Tibial artery (tissue), 4 donors: ENCODE measurements around the gene VAPB.

ENCODE experiments used
- DNase-seq, 2 donors: peaks; one replicate each; pipeline ENCODE4 v3.0.0-alpha.2; 2019
- H3K27ac ChIP-seq, 2 donors: fragments of 200-600 bp; sonication (generic) in 1 of 2; 1 replicate in 1 of 2; 2 replicates in 1 of 2; pipeline ENCODE4 v1.5.1; 2018 to 2019; ENCODE audit warnings: mild to moderate bottlenecking in 1 of 2
- H3K27me3 ChIP-seq, 2 donors: fragments of 200-600 bp; sonication (generic) in 1 of 2; one replicate each; pipeline versions ENCODE4 v1.5.1 to v1.6.0; 2016 to 2019
- H3K36me3 ChIP-seq, 3 donors: fragments of 200-600 bp; sonication (generic) in 2 of 3; one replicate each; pipeline ENCODE4 v1.5.1; 2016 to 2019; ENCODE audit warnings: mild to moderate bottlenecking in 2 of 3
- H3K4me1 ChIP-seq, 4 donors: fragments of 200-600 bp; sonication (generic) in 2 of 4; 1 replicate in 3 of 4; 2 replicates in 1 of 4; pipeline ENCODE4 v1.5.1; 2016 to 2019
- H3K4me3 ChIP-seq, 2 donors: fragments of 200-600 bp; sonication (generic) in 1 of 2; 1 replicate in 1 of 2; 2 replicates in 1 of 2; pipeline ENCODE4 v1.5.1; 2018 to 2019; ENCODE audit warnings: mild to moderate bottlenecking in 2 of 2
- H3K9me3 ChIP-seq, 3 donors: fragments of 200-600 bp; sonication (generic) in 1 of 3; one replicate each; pipeline ENCODE4 v1.5.1; 2016 to 2019
- CTCF ChIP-seq, 2 experiments: fragments of 200-600 bp in 1 of 2; fragments of 450-650 bp in 1 of 2; IDR thresholded peaks; one replicate each; pipeline ENCODE4 v1.5.1; 2017 to 2019; ENCODE audit warnings: antibody characterized with exemption in 2 of 2, mild to moderate bottlenecking in 1 of 2, moderate library complexity in 1 of 2
- intact Hi-C: fragments of 100-400 bp; cut with DNase I; formaldehyde crosslinking; loops from one replicate; pipeline ENCODE4 v1.15.0; 2023; ENCODE audit warnings: low total_unique reads

VAPB gene

GRCh38 chr20:58498470-58499068, 109.5 kb downstream of the VAPB start:
- no peak for TF ChIP-seq CTCF (IDR thresholded peaks at IDR 0.05)
- no peak overlapping the region for H3K4me3 ChIP-seq
- H3K36me3 ChIP-seq: peaks cover 0 to 5% (median 0%) of the 10 kb centered on the region in 3 donors
- H3K9me3 ChIP-seq: peaks cover 0 to 14% (median 7%) of the 10 kb centered on the region in 3 donors
- H3K4me1 ChIP-seq: no peaks in the 10 kb centered on the region
- H3K27me3 ChIP-seq: no peaks in the 10 kb centered on the region
- H3K27ac ChIP-seq: no peak overlapping the region
- intact Hi-C loops: no loop called here
- no peak for DNase-seq

- Histone ChIP-seq H3K27ac (no peak overlapping the region), H3K27me3 (no peaks in the 10 kb centered on the region), H3K36me3 (peaks cover 0 to 5% (median 0%) of the 10 kb centered on the region in 3 donors), H3K4me3 (no peak overlapping the region), H3K9me3 (peaks cover 0 to 30% (median 20%) of the 10 kb centered on the region in 3 donors), H3K4me1 (no peaks in the 10 kb centered on the region)
- no peak for TF ChIP-seq CTCF (IDR thresholded peaks at IDR 0.05)
- no peak for DNase-seq
- intact Hi-C loops: no loop called here
Measured at GRCh38 chr20:58500256-58500655, 111.2 kb downstream of the VAPB start.
